ENCODE results near the gene CIDEB.

CIDEB gene

DNA sequence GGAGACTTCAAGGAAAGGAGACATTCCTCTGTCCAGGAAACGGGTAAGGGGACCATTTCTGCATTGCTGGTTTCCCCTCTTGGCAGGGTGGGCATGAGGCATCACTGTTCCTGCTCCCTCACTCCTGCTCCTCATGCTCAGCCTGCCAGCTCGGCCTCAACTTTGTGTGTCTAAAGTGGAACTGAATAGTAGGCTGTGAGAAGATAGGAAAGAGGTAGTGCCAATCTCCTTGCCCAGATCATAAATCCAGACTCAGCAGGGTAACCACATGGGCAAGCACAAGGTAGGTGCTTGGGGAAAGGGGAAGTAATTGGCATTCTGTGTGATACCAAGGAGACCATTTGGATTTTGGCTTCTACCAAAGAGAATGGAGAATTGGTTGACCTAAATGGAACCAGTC, 6.1 kb upstream of the CIDEB start:
- in situ Hi-C loops (cut with MboI; ENCODE audit: low sequenced_read_pairs): no loop called here

DNA sequence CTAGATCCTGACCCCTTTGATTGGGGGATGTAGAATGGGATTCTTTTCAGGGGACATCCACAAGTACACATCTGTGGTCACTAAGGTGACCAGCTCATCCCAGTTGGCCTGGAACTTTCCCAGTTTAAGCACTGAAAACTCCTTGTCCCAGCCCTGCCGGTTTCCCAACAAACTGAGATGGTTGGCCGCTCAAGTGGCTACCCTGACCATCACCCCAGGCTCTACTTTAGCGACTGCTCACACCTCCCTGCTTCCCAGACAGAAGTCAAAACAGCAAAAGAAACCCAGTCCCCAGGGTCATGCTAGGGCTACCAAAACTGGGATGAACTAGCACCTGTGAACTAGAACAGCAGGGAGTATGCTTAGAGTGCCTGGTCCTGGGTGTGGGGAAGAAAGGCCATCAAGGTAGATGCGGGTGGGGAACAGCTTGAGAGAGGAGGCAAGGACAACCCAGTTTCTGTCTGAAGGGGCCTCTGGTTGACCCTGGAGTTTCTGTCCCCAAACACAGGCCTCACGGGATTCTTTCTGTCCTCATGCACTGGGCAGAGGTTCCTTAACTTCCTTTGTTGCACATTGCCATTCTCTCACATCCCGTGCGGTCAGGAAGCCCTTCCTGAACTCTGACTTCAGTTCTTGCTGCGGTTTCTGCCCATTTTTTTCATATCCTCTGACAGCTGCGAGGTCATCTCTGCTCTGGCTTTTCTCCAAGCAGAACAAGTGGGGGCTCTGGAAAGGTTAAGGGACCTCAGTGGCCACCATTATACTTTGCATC, 5.1 kb upstream of the CIDEB start:
- in situ Hi-C loops (cut with MboI; ENCODE audit: low sequenced_read_pairs): no loop called here

DNA sequence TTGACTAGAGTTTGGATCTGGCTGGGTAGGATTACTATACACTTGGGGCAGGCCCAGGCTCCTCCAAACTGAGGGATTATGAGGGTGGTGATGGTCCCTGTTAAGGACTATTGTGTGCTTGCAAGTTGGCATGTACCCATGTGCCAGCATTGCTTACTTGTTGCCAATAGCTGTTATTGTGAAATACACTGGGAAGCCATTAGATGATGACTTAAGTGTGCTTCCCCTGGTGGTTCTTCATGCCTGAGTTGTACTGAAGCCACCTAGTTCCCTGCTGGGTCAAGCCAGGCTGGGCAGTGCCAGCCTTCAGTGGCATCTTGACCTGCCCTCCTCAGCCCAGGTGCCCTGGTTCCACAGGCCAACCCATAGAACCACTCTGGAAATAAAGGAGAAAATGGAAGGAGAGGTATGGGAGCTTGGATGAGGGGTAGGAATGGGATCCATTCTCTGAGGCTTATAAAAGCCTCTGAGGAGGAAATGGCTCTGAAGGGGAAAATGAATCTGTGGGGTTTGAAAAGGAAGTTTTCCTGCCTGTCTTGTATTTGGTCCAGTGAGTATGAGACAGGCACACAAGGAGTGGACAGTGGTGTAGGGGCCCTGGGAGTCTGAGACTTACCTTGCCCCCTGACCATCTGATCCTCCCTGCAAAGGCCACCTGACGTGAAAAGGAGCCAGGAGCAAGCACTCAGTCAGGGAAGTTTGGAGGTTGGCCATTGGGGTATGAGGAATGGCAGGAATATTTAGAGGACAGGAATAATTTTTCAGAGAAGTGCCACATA, 4.2 kb upstream of the CIDEB start:
- in situ Hi-C loops (cut with MboI; ENCODE audit: low sequenced_read_pairs): no loop called here

DNA sequence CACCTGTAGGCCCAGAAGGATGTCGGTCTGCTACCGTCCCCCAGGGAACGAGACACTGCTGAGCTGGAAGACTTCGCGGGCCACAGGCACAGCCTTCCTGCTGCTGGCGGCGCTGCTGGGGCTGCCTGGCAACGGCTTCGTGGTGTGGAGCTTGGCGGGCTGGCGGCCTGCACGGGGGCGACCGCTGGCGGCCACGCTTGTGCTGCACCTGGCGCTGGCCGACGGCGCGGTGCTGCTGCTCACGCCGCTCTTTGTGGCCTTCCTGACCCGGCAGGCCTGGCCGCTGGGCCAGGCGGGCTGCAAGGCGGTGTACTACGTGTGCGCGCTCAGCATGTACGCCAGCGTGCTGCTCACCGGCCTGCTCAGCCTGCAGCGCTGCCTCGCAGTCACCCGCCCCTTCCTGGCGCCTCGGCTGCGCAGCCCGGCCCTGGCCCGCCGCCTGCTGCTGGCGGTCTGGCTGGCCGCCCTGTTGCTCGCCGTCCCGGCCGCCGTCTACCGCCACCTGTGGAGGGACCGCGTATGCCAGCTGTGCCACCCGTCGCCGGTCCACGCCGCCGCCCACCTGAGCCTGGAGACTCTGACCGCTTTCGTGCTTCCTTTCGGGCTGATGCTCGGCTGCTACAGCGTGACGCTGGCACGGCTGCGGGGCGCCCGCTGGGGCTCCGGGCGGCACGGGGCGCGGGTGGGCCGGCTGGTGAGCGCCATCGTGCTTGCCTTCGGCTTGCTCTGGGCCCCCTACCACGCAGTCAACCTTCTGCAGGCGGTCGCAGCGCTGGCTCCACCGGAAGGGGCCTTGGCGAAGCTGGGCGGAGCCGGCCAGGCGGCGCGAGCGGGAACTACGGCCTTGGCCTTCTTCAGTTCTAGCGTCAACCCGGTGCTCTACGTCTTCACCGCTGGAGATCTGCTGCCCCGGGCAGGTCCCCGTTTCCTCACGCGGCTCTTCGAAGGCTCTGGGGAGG, 3.1 kb upstream of the CIDEB start, which contains the start of gene LTB4R:
Gene LTB4R, plus strand, starts transcription at position 857 of the 959 bp plus-strand sequence. CDS start 4,150 bp downstream, outside the sequence.
- in situ Hi-C loops (cut with MboI; ENCODE audit: low sequenced_read_pairs): no loop called here

DNA sequence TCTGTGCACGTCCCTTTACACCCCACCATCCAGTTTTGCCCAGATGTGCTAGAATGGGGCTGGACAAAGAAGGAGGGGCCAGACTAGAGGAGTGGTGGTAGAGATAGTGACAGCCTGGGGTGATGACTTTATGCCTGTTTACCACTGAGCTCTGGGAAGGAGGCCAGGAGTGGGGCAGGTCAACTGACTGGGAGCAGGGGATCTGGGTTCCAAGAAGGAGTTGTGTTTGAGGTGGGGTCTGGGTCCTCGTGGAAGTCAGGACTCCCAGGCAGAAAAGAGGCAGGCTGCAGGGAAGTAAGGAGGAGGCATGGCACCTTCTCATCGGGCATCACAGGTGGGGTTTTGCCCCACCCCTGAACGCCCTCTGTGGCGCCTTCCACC, 2.5 kb upstream of the CIDEB start:
- in situ Hi-C loops (cut with MboI; ENCODE audit: low sequenced_read_pairs): no loop called here

DNA sequence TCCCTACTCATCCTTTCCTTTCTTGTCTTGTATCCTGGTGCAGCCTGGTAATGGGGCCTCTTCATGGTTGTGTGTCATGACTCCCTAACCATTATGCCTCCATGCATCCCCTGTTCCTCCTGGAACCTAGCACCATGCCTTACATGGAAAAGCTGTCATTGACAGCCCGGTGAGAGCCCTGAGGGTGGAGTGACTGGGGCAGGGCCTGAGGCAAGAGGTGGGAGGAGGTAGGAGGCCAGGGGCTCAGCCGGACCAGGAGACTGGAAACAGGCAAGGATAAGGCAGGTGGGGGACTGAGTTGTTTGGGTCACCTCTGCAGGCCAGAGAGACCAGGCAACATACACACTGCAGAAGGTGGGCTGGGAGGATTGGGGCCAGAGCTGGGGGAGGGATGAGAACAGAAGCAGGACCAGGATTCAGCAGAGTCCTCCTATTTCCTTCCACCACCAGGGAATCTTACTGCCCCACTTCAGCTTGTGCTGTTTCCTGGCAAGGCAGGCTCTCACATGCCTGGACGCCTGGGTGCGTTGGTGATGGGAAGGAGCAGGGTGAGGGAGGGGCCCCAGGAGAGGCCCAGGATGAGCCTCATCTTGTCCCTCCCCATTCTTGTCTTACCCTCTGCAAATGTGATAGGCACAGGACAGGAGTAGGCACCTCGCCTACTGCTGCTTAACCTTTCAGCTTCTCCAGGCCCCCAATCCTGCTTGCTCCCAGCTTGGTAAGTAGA, 1.9 kb upstream of the CIDEB start, which contains the start of gene LTB4R2:
Gene LTB4R2, plus strand, starts transcription at position 603 of the 727 bp plus-strand sequence. CDS start 525 bp downstream, outside the sequence.
- in situ Hi-C loops (cut with MboI; ENCODE audit: low sequenced_read_pairs): no loop called here

DNA sequence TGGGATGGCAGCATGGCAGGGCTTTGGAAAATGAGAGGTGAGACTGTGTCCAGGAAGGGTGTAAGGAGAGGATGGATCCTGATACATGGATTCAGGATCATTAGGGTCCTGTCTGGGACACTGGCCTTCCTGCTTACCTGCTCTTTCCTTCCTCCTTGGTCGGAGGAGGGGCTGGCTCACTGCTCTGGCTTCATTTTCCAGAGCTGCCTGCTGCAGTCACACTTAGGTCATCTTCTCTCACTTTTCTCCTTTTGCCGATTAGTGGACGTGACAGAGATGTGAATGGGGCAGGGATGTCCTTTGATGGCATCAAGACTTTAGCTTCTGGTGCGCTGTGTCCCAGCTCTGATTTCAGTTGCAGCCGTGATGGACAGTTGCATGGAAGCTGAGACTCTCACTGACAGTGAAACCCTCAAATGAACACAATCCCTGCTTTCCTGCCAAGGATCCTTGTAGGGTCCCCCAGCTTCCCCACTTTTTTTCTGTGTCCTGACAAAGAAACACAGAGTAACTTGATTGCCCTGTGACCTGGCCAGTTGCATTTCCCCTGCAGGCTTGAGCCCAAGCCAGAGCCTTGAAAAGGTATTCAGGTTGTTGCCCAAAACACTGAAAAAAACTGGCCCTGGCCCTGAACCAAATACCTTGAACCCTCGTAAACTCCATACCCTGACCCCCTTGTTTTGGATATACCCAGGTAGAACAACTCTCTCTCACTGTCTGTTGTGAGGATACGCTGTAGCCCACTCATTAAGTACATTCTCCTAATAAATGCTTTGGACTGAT, 756 bp upstream of the CIDEB start:
- in situ Hi-C loops (cut with MboI; ENCODE audit: low sequenced_read_pairs): no loop called here

DNA sequence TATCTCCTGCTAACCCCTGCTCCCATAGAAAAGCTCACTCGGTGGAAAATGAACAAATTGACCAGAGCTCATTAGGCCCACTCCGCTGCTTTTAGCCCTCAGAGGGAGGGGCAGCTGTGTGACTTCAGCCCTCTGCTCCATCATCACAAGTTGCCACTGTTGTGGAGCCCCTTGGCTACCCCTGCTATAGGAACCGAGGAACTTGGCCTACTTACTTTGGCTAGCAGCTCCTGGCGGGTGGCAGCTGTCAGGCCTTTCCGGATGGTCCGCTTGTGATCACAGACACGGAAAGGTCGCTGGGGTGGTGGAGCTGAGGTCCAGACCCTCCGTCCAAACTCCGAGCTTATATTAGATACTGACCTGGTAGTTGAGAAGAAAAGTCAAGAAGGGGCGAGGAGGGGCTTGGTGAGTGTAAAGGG, 612 bp downstream of the CIDEB start:
- in situ Hi-C loops (cut with MboI; ENCODE audit: low sequenced_read_pairs): no loop called here

DNA sequence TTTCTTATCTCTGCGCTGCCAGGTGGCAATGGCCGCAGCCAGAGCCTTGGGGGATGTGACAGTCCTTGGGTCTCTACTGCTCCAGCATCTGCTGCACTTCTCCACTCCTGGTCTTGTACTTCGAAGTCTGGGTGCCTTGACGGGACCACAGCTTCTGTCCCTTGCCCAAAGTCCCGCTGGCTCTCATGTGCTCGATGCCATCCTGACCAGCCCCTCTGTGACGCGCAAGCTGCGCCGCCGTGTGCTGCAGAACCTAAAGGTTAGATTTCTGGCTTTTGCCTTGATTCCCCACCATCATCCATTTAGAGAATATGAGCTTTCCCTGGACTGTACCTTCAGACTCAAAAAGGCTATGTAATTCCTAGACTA, 3.8 kb downstream of the CIDEB start:
- in situ Hi-C loops (cut with MboI; ENCODE audit: low sequenced_read_pairs): no loop called here

DNA sequence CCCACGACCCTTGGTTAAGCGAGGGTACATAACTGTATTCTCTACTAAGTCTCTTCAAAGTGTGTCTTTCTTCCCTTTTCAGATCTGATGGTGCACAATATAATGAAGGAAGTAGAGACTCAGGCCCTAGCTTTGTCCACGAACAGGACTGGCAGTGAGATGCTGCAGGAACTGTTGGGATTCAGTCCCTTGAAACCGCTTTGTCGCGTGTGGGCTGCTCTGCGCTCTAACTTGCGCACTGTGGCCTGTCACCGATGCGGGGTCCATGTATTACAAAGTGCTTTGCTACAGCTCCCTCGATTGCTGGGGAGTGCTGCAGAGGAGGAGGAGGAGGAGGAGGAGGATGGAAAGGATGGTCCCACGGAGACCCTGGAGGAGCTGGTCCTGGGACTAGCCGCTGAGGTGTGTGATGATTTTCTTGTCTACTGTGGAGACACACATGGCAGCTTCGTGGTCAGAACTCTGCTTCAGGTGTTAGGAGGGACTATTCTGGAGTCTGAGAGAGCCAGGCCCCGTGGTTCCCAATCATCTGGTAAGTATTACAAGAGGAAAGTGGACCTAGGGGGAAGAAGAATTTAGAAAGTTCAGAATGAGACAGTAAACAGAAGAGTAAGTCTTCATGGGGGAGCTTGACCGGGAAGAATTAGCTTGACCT, 7.3 kb downstream of the CIDEB start:
- in situ Hi-C loops (cut with MboI; ENCODE audit: low sequenced_read_pairs): no loop called here

DNA sequence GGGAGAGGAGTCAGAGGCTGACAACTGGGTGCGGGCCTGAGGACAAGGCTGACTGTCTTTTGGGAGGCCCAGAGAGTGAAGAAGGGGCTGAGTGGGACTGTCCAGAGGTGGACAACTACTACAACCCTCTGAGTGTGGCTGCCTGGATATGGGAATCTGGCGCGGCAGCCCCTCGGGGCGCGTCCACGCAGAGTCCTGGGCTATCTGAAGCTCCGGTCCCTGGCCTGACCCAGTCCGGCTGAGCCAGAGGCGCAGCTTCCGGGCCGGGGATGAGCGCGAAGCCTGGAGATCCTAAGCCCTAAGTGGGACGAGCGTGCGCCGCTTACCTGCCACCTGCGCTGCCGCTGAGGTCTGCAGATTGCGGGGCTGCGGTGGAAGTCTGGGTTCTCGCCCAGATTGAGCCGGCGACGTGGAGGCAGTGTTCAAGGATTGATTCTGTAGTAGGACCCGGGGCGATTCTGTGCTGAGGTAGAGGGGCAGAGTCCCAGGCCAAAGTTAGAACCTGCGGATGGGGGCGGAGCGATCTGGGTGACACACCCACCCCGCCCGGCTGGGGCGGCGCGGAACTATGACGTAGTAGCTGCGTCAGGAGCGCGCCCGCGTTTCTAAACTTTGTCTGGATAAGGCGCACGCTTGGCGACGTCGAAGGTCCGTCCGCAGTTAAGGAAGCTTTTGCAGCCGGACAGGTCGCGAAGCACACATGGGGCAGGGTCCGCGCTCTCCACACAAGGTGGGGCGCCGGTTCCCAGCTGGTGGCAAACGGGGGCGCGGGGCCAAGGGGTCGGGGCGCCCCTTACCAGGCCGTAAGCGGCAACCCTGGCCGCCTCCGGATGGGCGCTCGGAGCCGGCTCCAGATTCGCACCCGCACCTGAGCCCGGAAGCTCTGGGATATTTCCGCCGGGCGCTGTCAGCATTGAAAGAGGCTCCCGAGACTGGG, 8.3 kb downstream of the CIDEB start, which contains the start of the genes DHRS1 and NOP9:
Gene DHRS1, minus strand, starts transcription at position 526 of the 937 bp plus-strand sequence. CDS start 674 bp downstream, outside the sequence.
Gene NOP9, plus strand, starts transcription at position 596 of the 937 bp plus-strand sequence. Its CDS starts 105 bp downstream, at position 701.
- in situ Hi-C loops (cut with MboI; ENCODE audit: low sequenced_read_pairs): no loop called here

DNA sequence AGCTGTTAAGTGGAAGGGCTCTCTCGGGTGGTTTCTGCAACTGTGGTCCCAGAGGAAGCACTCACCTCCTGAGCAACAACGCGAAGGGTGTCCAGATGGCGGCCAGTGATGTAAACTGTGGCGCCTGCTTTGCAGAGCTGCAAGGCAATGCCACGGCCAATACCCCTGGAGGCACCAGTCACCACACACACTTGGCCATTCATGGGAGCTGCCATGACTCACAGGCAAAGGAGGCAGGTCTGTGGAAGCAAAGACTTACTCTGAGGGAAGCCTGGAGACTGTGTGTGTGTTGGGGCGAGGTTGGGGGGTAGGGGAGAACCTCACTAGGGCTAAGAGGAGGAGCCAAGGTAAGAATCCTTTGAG, 8.9 kb downstream of the CIDEB start:
- in situ Hi-C loops (cut with MboI; ENCODE audit: low sequenced_read_pairs): no loop called here

DNA sequence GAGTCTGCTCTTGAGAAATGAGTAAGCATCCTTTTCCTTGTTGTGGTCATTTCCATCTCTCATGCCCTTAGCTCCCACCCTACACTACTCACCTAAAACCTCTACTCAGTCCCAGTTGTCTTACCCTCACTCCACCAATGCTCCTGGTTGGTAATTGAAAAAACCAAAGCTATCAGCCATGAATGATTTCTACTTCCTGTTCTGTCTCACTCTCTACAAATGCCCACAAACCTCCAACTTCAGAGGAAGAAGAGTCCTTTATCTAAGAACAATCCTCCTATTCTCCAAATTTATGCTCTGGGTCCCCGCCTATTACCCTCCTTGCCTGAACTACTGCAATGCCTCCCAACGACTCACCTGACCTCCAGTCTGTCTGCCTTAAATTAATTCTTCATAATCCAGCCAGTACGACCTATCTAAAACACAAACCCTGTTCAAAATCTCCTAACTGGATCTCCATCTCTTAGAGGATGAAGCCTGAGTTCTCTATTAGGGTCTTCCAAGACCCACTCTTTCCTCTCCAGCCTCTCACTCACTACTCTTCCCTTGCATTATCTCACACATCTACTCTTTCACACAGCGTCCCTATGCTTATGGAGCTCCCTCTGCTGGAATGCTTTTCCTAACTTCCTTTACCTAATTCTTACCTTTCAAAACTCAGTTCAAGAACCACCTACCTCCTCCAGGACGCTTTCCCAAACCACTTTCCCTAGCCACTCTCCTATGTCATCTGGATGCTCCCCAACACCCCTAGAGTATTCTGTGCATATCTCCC, 10.4 kb downstream of the CIDEB start:
- in situ Hi-C loops (cut with MboI; ENCODE audit: low sequenced_read_pairs): no loop called here

DNA sequence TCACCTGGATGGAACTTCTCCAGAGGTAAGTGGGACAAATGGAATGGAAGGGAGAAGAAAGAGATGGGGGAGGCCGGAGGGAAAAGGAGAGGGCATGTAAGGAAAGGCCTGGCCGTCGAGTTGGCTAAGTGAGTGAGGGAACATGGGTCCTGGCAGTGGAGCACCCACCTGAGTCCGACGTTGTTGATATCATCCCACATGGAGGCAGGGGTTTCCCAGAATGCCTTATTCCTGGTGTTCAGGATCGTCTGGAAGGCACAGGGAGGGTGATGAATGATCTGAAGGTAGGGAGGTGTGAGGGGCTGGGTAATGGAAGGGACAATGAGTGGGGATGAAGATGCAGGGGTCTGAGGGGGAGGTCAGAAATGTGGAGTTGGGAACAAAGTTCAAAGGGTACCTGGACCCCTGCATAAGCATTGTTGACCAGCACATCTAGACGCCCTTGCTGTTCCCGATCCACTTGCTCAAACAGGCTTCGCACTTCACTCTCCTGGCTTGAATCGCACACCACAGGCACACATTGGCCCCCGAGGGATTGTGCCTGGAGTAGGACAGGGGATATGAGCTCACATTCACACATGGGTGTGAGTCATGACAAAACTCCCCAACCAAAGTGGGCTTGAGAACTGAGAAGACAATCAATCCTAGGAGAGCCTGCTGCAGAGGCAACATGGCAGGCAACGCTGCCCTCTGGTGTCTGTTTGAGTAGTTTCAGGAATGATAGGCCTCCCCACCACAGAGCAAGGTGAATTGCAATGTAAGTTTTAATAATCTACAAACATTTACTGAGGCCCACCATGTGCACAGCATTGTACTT, 11.2 kb downstream of the CIDEB start:
- in situ Hi-C loops (cut with MboI; ENCODE audit: low sequenced_read_pairs): no loop called here

DNA sequence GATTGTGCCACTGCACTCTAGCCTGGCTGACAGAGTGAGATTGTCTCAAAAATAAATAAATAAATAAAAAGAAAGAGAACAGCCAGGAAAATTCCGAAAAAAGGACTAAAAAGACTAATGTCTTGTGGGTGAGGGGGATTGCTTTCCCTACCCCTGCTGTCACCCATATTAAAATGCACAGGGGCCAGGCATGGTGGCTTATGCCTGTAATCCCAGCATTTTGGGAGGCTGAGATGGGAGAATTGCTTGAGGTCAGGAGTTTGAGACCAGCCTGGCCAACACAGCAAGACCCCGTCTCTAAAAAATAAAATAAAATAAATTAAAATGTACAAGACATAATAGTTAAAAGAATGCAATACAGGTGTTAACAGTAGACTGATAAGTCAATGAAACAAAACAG, 14.3 kb downstream of the CIDEB start:
- in situ Hi-C loops (cut with MboI; ENCODE audit: low sequenced_read_pairs): no loop called here

DNA sequence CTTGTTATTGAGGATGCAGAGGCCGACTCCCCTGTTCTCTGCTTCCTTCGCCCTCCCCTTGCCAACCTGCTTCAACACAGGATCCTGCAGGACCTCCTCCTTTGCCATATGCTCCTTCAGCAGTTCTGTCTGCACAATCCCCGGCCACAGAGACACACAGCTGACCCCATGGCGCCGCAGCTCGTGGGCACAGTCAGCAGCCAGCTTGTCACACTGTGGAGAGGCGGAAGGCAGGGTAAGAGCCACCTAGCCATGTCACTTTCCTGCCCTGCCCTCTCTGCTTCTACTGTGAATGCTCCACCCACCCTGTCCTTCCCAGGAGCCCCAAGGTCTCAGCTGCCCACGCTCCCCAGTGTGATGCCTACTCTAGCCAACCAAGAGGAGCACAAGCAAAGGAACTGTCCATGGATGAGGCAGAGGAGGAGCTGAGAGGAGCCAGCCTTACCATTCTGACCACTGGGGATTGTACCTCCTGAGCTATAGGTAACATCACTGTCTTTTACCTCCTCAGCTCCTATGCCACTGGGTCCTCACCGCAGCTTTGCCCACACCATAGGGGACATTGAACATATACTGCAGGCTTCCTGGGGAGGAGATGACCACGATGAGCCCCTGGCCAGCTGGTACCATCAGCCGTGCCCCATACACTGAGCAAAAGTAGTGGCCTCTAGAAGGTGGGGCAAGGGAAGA, 15.5 kb downstream of the CIDEB start:
- in situ Hi-C loops (cut with MboI; ENCODE audit: low sequenced_read_pairs): no loop called here
